Measurements from ENCODE around the gene STPG4. TPM values are rescaled to one million over a fixed set of nuclear protein-coding genes. Genes with fewer than 3 reads are reported as not detected.

Gene STPG4
- total RNA-seq, 1 experiment from 2014 or later = 0.13 TPM

- H2BK15ac ChIP-seq (ENCODE audit: low read depth, low read length) = no peak overlapping the region
- no peak overlapping the region for H3K27ac ChIP-seq (ENCODE audit: insufficient read length, low read depth, low read length)
- no peaks in the 10 kb centered on the region; the same call in 1 of the 2 replicates for H3K27me3 Mint-ChIP-seq (ENCODE audit: low read depth)
- H2BK120ac ChIP-seq (ENCODE audit: low read depth, low read length, poor library complexity, severe bottlenecking) = no peak overlapping the region
- no peak overlapping the region for H4K5ac ChIP-seq (ENCODE audit: insufficient read length, low read depth, low read length)
- H4K8ac ChIP-seq (replicated peaks; ENCODE audit: insufficient read length, low read depth, low read length) = no peak overlapping the region
- no peaks in the 10 kb centered on the region for H3K79me2 ChIP-seq (ENCODE audit: insufficient read depth, low read length)
- H3K4me3 Mint-ChIP-seq = no peak overlapping the region
- no peak overlapping the region for H2AK5ac ChIP-seq (ENCODE audit: insufficient read length, low read length)
- no peak overlapping the region for H3K4ac ChIP-seq (ENCODE audit: low read depth, low read length)
- no peak overlapping the region for H2BK5ac ChIP-seq (ENCODE audit: insufficient read length, low read length)
- no peaks in the 10 kb centered on the region for H3K9me3 Mint-ChIP-seq
- H3K23me2 ChIP-seq (ENCODE audit: insufficient read length, low read depth, low read length, poor library complexity, severe bottlenecking) = no peaks in the 10 kb centered on the region
- no peaks in the 10 kb centered on the region for H4K20me1 ChIP-seq (ENCODE audit: control insufficient read depth, insufficient read depth, insufficient read length)
- H3K79me1 ChIP-seq (ENCODE audit: insufficient read depth, low read depth, low read length, poor library complexity, severe bottlenecking) = no peaks in the 10 kb centered on the region
- H3K14ac ChIP-seq (ENCODE audit: insufficient read depth, low read length) = no peak overlapping the region
- no peak overlapping the region for H3K4me2 ChIP-seq (ENCODE audit: insufficient read depth, insufficient read length, low read length)
- no peak overlapping the region for H2BK12ac ChIP-seq (ENCODE audit: insufficient read length, low read depth, low read length)
- no peak overlapping the region for H3K27ac Mint-ChIP-seq
- no CpG with 5 or more reads among the region's 5 CpGs for WGBS (ENCODE audit: extremely low coverage, insufficient read length, low lambda C conversion rate)
- no peak for TF ChIP-seq CTCF (conservative IDR thresholded peaks at IDR 0.05)
- H3K27me3 ChIP-seq (ENCODE audit: insufficient read depth, low read length) = no peaks in the 10 kb centered on the region
- no peak overlapping the region for H3K56ac ChIP-seq (ENCODE audit: insufficient read length, low read depth, low read length)
- no peaks in the 10 kb centered on the region for H3K4me1 ChIP-seq (ENCODE audit: insufficient read depth, low read length)
- no peak overlapping the region for H2AFZ ChIP-seq (ENCODE audit: low read length)
- H4K91ac ChIP-seq (ENCODE audit: insufficient read length, low read depth, low read length) = no peak overlapping the region
- H3K18ac ChIP-seq (ENCODE audit: insufficient read length, low read depth, low read length) = no peak overlapping the region
- H3T11ph ChIP-seq (ENCODE audit: low read length) = no peak overlapping the region
- H3K23ac ChIP-seq (ENCODE audit: insufficient read length, low read depth, low read length) = no peak overlapping the region
- DNase-seq = no peak
- H3K36me3 Mint-ChIP-seq (ENCODE audit: insufficient read depth in 1 of 3, low read depth in 3 of 3) = no peaks in the 10 kb centered on the region
- no peaks in the 10 kb centered on the region for H3K9me3 ChIP-seq (ENCODE audit: control insufficient read depth, low read depth, low read length)
- peaks cover 4 to 10% of the 10 kb centered on the region in 2 experiments; a peak in 2 of 4 replicates for H3K4me1 Mint-ChIP-seq
- no peak overlapping the region for H3K9ac ChIP-seq (ENCODE audit: extremely low read depth, insufficient read length, low read length)
- H2BK20ac ChIP-seq (ENCODE audit: low read depth, low read length, poor library complexity, severe bottlenecking) = no peak overlapping the region
Observed at GRCh38 chr2:47095349-47096020, 59.6 kb downstream of the STPG4 start.
